Neuron (in vitro differentiated cells): ENCODE measurements around the gene CDC37.
"Not testable (repeated sequence)": the region's sequence is repeated elsewhere in the genome, so short reads cannot be mapped to it uniquely, and the experiment has no call there.

ENCODE experiments used
- H2AFZ ChIP-seq: one replicate; pipeline ENCODE4 v1.6.1; 2013; ENCODE audit warnings: low read depth, mild to moderate bottlenecking, inconsistent platforms, low read length, moderate library complexity
- H3K27me3 ChIP-seq: one replicate; pipeline ENCODE4 v1.6.1; 2013; ENCODE audit warnings: low read length; ENCODE audit not compliant: insufficient read depth
- H3K36me3 ChIP-seq: one replicate; pipeline ENCODE4 v1.6.1; 2013; ENCODE audit warnings: low read length; ENCODE audit not compliant: insufficient read depth
- H3K4me1 ChIP-seq: one replicate; pipeline ENCODE4 v1.6.1; 2013; ENCODE audit warnings: low read length; ENCODE audit not compliant: insufficient read depth
- H3K4me3 ChIP-seq: 2 replicates; pipeline ENCODE4 v1.5.1; 2013; ENCODE audit warnings: mild to moderate bottlenecking, low read length, moderate library complexity
- H3K9me3 ChIP-seq: one replicate; pipeline ENCODE4 v1.6.1; 2013; ENCODE audit warnings: low read length

CDC37 gene

GRCh38 chr19:10417541-10418234, 14.3 kb upstream of the CDC37 start:
- peaks cover 29% of the 10 kb centered on the region for H3K4me1 ChIP-seq
- H2AFZ ChIP-seq, result no peak overlapping the region
- H3K9me3 ChIP-seq, result peaks cover 5% of the 10 kb centered on the region
- H3K4me3 ChIP-seq, result no peak overlapping the region
- H3K36me3 ChIP-seq, result no peaks in the 10 kb centered on the region
- peaks cover 60% of the 10 kb centered on the region for H3K27me3 ChIP-seq

- Histone ChIP-seq H3K27me3 (peaks cover 50% of the 10 kb centered on the region), H3K9me3 (peaks cover 5% of the 10 kb centered on the region), H3K36me3 (no peaks in the 10 kb centered on the region), H2AFZ (peak overlapping the region; percentile 85), H3K4me3 (peak overlapping the region; percentile 46), H3K4me1 (peaks cover 29% of the 10 kb centered on the region)
Measured at GRCh38 chr19:10416380-10417257, 13.3 kb upstream of the CDC37 start.

GRCh38 chr19:10416083-10416379, 12.7 kb upstream of the CDC37 start:
- H3K4me3 ChIP-seq, result peak overlapping the region; percentile 46
- peaks cover 44% of the 10 kb centered on the region for H3K27me3 ChIP-seq
- peak overlapping the region; percentile 85 for H2AFZ ChIP-seq
- peaks cover 25% of the 10 kb centered on the region for H3K4me1 ChIP-seq
- peaks cover 5% of the 10 kb centered on the region for H3K9me3 ChIP-seq
- H3K36me3 ChIP-seq, result no peaks in the 10 kb centered on the region

- H3K36me3 ChIP-seq, result no peaks in the 10 kb centered on the region
- peaks cover 4% of the 10 kb centered on the region for H3K4me1 ChIP-seq
- H3K4me3 ChIP-seq, result no peak overlapping the region
- H3K9me3 ChIP-seq, result peaks cover 5% of the 10 kb centered on the region
- H2AFZ ChIP-seq, result no peak overlapping the region
- peaks cover 17% of the 10 kb centered on the region for H3K27me3 ChIP-seq
Measured at GRCh38 chr19:10412257-10412977, 9.1 kb upstream of the CDC37 start.

GRCh38 chr19:10411224-10411623, 7.9 kb upstream of the CDC37 start:
- H2AFZ ChIP-seq, H3K36me3 ChIP-seq, H3K27me3 ChIP-seq, H3K4me1 ChIP-seq, H3K4me3 ChIP-seq, H3K9me3 ChIP-seq: not testable (repeated sequence)

GRCh38 chr19:10408511-10409283, 5.4 kb upstream of the CDC37 start:
- Histone ChIP-seq H3K9me3 (no peaks in the 10 kb centered on the region), H3K27me3 (no peaks in the 10 kb centered on the region), H3K36me3 (no peaks in the 10 kb centered on the region)

GRCh38 chr19:10407096-10407495, 3.8 kb upstream of the CDC37 start:
- no peak overlapping the region for H2AFZ ChIP-seq
- H3K4me3 ChIP-seq, result no peak overlapping the region
- peaks cover 14% of the 10 kb centered on the region for H3K4me1 ChIP-seq
- H3K27me3 ChIP-seq, result no peaks in the 10 kb centered on the region
- H3K9me3 ChIP-seq, result no peaks in the 10 kb centered on the region
- no peaks in the 10 kb centered on the region for H3K36me3 ChIP-seq

More at GRCh38 chr19:10408511-10409283, 5.4 kb upstream of the CDC37 start:
- H3K4me1 ChIP-seq, result peaks cover 7% of the 10 kb centered on the region
- H3K4me3 ChIP-seq, result no peak overlapping the region
- H2AFZ ChIP-seq, result no peak overlapping the region

- Histone ChIP-seq H3K27me3 (no peaks in the 10 kb centered on the region), H3K9me3 (no peaks in the 10 kb centered on the region), H3K4me1 (peaks cover 15% of the 10 kb centered on the region), H2AFZ (no peak overlapping the region), H3K36me3 (no peaks in the 10 kb centered on the region), H3K4me3 (no peak overlapping the region)
Measured at GRCh38 chr19:10406191-10406590, 2.8 kb upstream of the CDC37 start.

GRCh38 chr19:10404888-10405820, 1.8 kb upstream of the CDC37 start:
- Histone ChIP-seq H3K4me3 (peak overlapping the region; percentile 78), H3K4me1 (peaks cover 15% of the 10 kb centered on the region), H3K36me3 (peaks cover 7% of the 10 kb centered on the region), H3K9me3 (no peaks in the 10 kb centered on the region), H2AFZ (peak overlapping the region; percentile 67), H3K27me3 (no peaks in the 10 kb centered on the region)

- H3K4me1 ChIP-seq, result peaks cover 15% of the 10 kb centered on the region
- no peaks in the 10 kb centered on the region for H3K9me3 ChIP-seq
- peaks cover 21% of the 10 kb centered on the region for H3K36me3 ChIP-seq
- H3K27me3 ChIP-seq, result no peaks in the 10 kb centered on the region
- no peak overlapping the region for H2AFZ ChIP-seq
- H3K4me3 ChIP-seq, result peak overlapping the region; percentile 78
Measured at GRCh38 chr19:10402441-10403038, 802 bp downstream of the CDC37 start.

- peaks cover 8% of the 10 kb centered on the region for H3K4me1 ChIP-seq
- H2AFZ ChIP-seq, result no peak overlapping the region
- H3K4me3 ChIP-seq, result no peak overlapping the region
- no peaks in the 10 kb centered on the region for H3K27me3 ChIP-seq
- peaks cover 41% of the 10 kb centered on the region for H3K36me3 ChIP-seq
- H3K9me3 ChIP-seq, result no peaks in the 10 kb centered on the region
Measured at GRCh38 chr19:10399878-10400277, 3.5 kb downstream of the CDC37 start.
